ENCODE data around the gene DCAF11.

DNA sequence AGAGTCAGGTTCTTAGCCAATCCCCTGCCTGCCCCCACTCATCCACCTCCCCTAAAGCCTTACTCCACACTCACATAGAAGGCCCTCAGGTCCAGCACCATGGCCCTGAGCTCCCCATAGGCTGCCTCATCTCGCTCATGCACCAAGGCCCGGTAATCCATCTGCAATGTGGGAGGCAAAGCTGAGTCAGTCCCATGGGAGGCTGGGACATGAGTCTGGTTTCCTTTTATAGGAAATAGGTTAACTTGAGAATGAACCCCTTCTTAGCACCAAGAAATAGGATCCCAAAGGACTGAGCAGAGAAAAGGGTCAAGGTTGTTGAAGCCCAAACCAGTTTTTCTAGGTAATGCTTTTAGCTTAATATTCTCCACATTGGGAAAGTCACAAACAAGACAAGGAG lies 28.9 kb downstream of the DCAF11 start:
- TF ChIP-seq, protein P1, sequence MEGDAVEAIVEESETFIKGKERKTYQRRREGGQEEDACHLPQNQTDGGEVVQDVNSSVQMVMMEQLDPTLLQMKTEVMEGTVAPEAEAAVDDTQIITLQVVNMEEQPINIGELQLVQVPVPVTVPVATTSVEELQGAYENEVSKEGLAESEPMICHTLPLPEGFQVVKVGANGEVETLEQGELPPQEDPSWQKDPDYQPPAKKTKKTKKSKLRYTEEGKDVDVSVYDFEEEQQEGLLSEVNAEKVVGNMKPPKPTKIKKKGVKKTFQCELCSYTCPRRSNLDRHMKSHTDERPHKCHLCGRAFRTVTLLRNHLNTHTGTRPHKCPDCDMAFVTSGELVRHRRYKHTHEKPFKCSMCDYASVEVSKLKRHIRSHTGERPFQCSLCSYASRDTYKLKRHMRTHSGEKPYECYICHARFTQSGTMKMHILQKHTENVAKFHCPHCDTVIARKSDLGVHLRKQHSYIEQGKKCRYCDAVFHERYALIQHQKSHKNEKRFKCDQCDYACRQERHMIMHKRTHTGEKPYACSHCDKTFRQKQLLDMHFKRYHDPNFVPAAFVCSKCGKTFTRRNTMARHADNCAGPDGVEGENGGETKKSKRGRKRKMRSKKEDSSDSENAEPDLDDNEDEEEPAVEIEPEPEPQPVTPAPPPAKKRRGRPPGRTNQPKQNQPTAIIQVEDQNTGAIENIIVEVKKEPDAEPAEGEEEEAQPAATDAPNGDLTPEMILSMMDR (conservative IDR thresholded peaks at IDR 0.05; ENCODE audit: low read depth, low read length) = no peak
- TF ChIP-seq EZH2 (IDR thresholded peaks at IDR 0.05; ENCODE audit: borderline replicate concordance, low read depth, low read length, poor library complexity, severe bottlenecking) = no peak
